Esophagus muscularis mucosa (tissue), 3 donors: ENCODE data around the gene ETFRF1.
A peak's percentile ranks its signal among the peaks of the same experiment; 100 is the strongest.

Source experiments
- EP300 ChIP-seq: sonication (generic); formaldehyde crosslinking; IDR thresholded peaks from one replicate; pipeline ENCODE4 v1.6.1; 2017; ENCODE audit warnings: antibody characterized with exemption
- TF ChIP-seq, protein P1 (sequence below), 3 experiments: fragments of 200-600 bp in 2 of 3; fragments of 450-650 bp in 1 of 3; sonication (generic) in 2 of 3; IDR thresholded peaks; one replicate each; pipeline ENCODE4 v1.5.1; 2017 to 2019; ENCODE audit warnings: antibody characterized with exemption in 3 of 3, mild to moderate bottlenecking in 2 of 3, moderate library complexity in 1 of 3

DNA sequence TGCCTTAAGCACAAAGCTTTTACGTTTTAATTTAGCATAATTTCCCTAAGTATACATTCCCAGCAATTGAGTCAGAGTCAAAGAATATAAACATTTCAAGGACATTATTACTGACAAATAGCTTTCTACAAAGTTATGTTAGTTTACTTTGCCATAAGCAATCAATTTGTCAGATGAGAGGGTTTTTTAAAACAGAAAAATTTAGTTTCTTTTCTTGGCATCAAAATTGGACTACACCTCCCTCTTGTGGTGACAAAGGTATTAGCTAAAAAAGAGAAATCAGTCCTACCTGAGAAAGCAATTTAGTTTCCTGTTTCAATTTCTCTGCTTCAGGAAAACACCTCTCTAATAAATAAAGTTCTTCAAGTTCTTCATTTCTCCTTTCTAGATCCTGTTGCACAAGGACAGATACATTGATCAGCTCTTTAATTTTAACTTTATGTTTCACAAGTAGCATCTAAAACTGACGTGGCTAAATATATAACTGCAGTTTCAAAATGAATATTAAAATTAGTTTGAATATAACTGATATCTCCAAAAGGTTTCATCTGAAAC lies 39.9 kb upstream of the ETFRF1 start:
- TF ChIP-seq, protein P1, sequence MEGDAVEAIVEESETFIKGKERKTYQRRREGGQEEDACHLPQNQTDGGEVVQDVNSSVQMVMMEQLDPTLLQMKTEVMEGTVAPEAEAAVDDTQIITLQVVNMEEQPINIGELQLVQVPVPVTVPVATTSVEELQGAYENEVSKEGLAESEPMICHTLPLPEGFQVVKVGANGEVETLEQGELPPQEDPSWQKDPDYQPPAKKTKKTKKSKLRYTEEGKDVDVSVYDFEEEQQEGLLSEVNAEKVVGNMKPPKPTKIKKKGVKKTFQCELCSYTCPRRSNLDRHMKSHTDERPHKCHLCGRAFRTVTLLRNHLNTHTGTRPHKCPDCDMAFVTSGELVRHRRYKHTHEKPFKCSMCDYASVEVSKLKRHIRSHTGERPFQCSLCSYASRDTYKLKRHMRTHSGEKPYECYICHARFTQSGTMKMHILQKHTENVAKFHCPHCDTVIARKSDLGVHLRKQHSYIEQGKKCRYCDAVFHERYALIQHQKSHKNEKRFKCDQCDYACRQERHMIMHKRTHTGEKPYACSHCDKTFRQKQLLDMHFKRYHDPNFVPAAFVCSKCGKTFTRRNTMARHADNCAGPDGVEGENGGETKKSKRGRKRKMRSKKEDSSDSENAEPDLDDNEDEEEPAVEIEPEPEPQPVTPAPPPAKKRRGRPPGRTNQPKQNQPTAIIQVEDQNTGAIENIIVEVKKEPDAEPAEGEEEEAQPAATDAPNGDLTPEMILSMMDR (IDR thresholded peaks at IDR 0.05), result peak; percentile 56 to 67 (median 64)
- TF ChIP-seq EP300, result no peak
